HEK293T (cell line): ENCODE data around the gene CCSER1.

Source experiments
- CTCF ChIA-PET: fragments of 350-600 bp; formaldehyde crosslinking; extraction: SDS; loops from one replicate; lab custom pipeline; 2021; ENCODE audit warnings: antibody characterized with exemption, inconsistent platforms; lab: Yijun Ruan, JAX
- POLR2A ChIA-PET: fragments of 350-600 bp; formaldehyde crosslinking; extraction: SDS; loops from one replicate; lab custom pipeline; 2020; ENCODE audit warnings: antibody characterized with exemption, inconsistent platforms; lab: Yijun Ruan, JAX
- DNase-seq: peaks from one replicate; pipeline ENCODE4 v3.0.0; 2012; ENCODE audit warnings: mixed read lengths; ENCODE audit errors: extremely low spot score
- ARNT ChIP-seq: fragments of 450-650 bp; IDR thresholded peaks from 2 replicates; pipeline ENCODE4 v1.6.1; 2017; ENCODE audit warnings: mild to moderate bottlenecking
- BHLHE40 ChIP-seq: fragments of 450-650 bp; IDR thresholded peaks from 2 replicates; pipeline ENCODE4 v1.6.1; 2016; ENCODE audit warnings: mild to moderate bottlenecking, moderate library complexity, borderline replicate concordance
- CTBP1 ChIP-seq: fragments of 450-650 bp; IDR thresholded peaks from 2 replicates; pipeline ENCODE4 v1.6.1; 2016; ENCODE audit warnings: borderline replicate concordance
- ELF4 ChIP-seq: fragments of 450-650 bp; IDR thresholded peaks from 2 replicates; pipeline ENCODE4 v1.6.1; 2017; ENCODE audit warnings: antibody characterized with exemption
- FOXA1 ChIP-seq: fragments of 450-650 bp; IDR thresholded peaks from 2 replicates; pipeline ENCODE4 v1.6.1; 2016; ENCODE audit warnings: mild to moderate bottlenecking
- FOXK2 ChIP-seq: fragments of 450-650 bp; IDR thresholded peaks from 2 replicates; pipeline ENCODE4 v1.6.1; 2016; ENCODE audit warnings: mild to moderate bottlenecking
- FOXM1 ChIP-seq: fragments of 450-650 bp; IDR thresholded peaks from 2 replicates; pipeline ENCODE4 v1.6.1; 2017; ENCODE audit warnings: mild to moderate bottlenecking, borderline replicate concordance
- HDGF ChIP-seq: fragments of 450-650 bp; IDR thresholded peaks from 2 replicates; pipeline ENCODE4 v1.6.1; 2017; ENCODE audit warnings: antibody characterized with exemption, borderline replicate concordance
- L3MBTL2 ChIP-seq: fragments of 450-650 bp; conservative IDR thresholded peaks from 2 replicates; pipeline ENCODE4 v1.6.1; 2016; ENCODE audit warnings: mild to moderate bottlenecking
- LEF1 ChIP-seq: fragments of 450-650 bp; IDR thresholded peaks from 2 replicates; pipeline ENCODE4 v1.6.1; 2017; ENCODE audit warnings: mild to moderate bottlenecking, borderline replicate concordance
- NFRKB ChIP-seq: fragments of 450-650 bp; IDR thresholded peaks from 2 replicates; pipeline ENCODE4 v1.6.1; 2016; ENCODE audit warnings: mild to moderate bottlenecking, moderate library complexity
- SP1 ChIP-seq: fragments of 450-650 bp; IDR thresholded peaks from 2 replicates; pipeline ENCODE4 v1.6.1; 2017
- SUZ12 ChIP-seq: fragments of 450-650 bp; IDR thresholded peaks from 2 replicates; pipeline ENCODE4 v1.6.1; 2016; ENCODE audit warnings: mild to moderate bottlenecking
- TARDBP ChIP-seq: fragments of 450-650 bp; IDR thresholded peaks from 2 replicates; pipeline ENCODE4 v1.6.1; 2016
- ZNF384 ChIP-seq: fragments of 450-650 bp; IDR thresholded peaks from 2 replicates; pipeline ENCODE4 v1.6.1; 2016
- TF ChIP-seq, protein P1 (sequence below): fragments of 450-650 bp; IDR thresholded peaks from 2 replicates; pipeline ENCODE4 v1.6.1; 2016

CCSER1 gene

DNA sequence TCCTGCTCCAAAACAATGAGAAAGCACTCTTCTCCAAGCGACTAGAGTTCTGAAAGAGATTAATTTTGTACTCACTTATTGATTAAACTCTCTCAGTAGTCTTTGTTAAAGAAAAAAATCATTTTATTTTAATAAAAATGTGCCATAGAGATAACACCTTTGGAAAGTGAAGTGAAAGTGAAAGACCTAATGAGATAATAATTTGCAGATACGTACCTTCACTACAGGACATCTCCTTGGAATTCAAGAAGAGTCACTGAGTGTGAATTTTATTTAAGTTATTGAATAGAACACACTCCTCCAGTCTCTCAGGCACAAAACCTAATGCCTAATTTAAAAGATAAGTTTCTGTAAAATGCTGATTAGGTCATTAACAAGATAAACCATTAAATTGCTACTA, 1106.0 kb downstream of the CCSER1 start:
- POLR2A ChIA-PET: no interaction called here
- CTCF ChIA-PET: no interaction called here
- TF ChIP-seq HDGF (no peak), LEF1 (no peak), ZNF384 (no peak), ARNT (no peak), SP1 (no peak), FOXM1 (no peak), TARDBP (no peak), ELF4 (no peak), FOXA1 (no peak), BHLHE40 (no peak), NFRKB (no peak), SUZ12 (no peak), FOXK2 (no peak), L3MBTL2 (no peak), CTBP1 (no peak)
- TF ChIP-seq, protein P1, sequence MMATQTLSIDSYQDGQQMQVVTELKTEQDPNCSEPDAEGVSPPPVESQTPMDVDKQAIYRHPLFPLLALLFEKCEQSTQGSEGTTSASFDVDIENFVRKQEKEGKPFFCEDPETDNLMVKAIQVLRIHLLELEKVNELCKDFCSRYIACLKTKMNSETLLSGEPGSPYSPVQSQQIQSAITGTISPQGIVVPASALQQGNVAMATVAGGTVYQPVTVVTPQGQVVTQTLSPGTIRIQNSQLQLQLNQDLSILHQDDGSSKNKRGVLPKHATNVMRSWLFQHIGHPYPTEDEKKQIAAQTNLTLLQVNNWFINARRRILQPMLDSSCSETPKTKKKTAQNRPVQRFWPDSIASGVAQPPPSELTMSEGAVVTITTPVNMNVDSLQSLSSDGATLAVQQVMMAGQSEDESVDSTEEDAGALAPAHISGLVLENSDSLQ: no peak
- no peak for DNase-seq

DNA sequence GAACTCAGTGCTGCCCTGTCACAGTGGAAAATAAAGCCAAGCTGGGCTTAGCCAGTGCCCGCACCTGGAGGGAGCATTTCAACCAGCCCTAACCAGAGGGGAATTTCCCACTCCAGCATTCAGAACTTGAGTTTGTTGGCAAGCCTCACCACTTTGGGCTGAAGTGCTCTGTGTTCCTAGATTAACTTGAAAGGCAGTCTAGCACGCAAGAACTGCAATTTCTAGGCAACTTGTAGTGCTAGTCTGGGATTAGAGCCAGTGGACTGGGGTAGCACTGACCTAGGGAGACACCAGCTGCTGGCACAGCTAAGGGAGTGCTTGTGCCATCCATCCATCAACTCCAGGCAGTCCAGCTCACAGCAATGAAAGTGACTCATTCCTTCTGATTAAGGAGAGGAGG, 1115.9 kb downstream of the CCSER1 start:
- ChIA-PET CTCF (no interaction called here), POLR2A (no interaction called here)
- TF ChIP-seq FOXM1: no peak
- TF ChIP-seq FOXA1: no peak
- no peak for TF ChIP-seq L3MBTL2
- no peak for TF ChIP-seq SP1
- no peak for TF ChIP-seq ZNF384
- no peak for TF ChIP-seq BHLHE40
- TF ChIP-seq LEF1: no peak
- TF ChIP-seq SUZ12: no peak
- TF ChIP-seq TARDBP: no peak
- TF ChIP-seq, protein P1: no peak
- no peak for DNase-seq

DNA sequence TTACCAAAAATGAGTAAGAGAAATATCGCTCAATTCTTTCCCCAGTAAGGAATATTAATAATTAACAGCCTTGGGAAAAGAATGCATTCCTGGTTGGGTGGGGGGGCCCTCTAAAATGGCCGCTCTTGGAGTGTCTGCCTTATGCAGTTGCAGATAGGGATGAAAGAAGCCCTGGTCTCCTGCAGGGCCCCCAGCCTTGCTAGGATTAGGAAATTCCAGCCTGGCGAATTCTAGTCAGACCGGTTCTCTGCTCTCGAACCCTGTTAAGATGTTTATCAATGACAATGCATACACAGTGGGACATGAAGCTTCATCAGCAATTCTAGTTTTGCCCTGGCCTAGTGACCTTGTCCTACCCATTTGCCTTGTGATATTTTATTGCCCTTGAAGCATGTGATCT, 1128.8 kb downstream of the CCSER1 start:
- DNase-seq: no peak
- POLR2A ChIA-PET: no interaction called here
- TF ChIP-seq LEF1 (no peak), BHLHE40 (no peak), FOXK2 (no peak), SUZ12 (no peak), L3MBTL2 (no peak), FOXM1 (no peak), CTBP1 (no peak)
- CTCF ChIA-PET: no interaction called here

DNA sequence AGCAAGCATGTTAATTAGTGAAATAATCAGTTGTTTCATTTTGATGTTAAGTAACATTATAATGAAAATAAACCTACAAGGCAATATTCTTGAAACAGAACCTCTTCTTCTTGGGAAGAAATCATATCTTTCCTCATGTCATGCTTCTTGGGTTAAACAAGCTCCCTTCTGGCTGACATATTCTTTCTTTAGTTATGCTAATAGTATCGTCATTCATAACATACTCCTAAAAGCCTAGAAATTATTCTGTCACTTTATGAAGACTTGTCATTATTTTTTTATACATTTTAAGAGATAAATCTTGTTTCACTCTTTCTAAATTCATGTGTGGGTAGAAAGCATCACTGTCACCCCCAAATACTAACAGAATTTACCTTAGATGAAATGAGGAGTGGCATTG, 1129.6 kb downstream of the CCSER1 start:
- POLR2A ChIA-PET: no interaction called here
- DNase-seq: no peak
- CTCF ChIA-PET: no interaction called here
- no peak for TF ChIP-seq LEF1
- no peak for TF ChIP-seq ZNF384
- TF ChIP-seq HDGF: no peak
- no peak for TF ChIP-seq SUZ12
- TF ChIP-seq L3MBTL2: no peak

DNA sequence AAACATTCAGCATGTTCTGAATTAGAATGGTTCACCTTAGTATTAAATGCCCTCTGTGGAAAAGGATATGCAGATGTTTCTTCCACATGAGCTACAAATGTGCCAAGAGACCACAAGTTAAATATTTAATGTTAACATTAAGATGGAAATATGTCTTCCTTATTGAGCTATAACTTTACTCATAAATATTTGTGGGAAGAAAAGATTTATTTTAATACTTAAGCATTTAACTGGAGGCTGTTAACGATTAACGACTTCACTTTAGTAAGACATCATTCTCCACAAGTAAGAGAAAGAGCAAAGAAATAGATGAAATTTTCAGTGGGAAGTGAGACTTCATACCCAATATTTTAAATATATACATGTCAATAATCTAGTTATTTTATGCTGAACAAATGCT, 1130.5 kb downstream of the CCSER1 start:
- TF ChIP-seq, protein P1: no peak
- TF ChIP-seq TARDBP (no peak), SP1 (no peak), NFRKB (no peak), ZNF384 (no peak), BHLHE40 (no peak), FOXA1 (no peak), SUZ12 (no peak), ELF4 (no peak), HDGF (no peak), L3MBTL2 (no peak), FOXK2 (no peak), FOXM1 (no peak)
- POLR2A ChIA-PET: no interaction called here
- DNase-seq: no peak
- CTCF ChIA-PET: no interaction called here

DNA sequence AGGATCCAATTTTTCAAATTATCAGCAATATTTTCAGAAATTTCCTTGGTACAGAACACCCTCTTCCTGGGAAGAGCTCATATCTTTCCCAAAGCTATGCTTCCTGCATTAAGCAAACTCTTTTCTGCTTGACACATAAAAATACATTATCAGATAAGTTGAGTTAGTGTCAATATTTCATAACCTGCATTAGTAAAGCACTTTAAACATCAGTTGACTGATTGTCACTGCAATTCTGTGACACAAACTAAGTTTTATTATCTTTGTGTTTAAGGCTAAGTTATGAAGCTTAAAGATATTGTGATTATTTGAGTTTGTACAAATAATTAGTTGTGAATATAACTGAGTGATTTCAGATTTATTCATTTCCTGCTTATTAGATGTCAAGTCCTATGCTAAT, 1131.1 kb downstream of the CCSER1 start:
- ChIA-PET CTCF (no interaction called here), POLR2A (no interaction called here)
- TF ChIP-seq ELF4: no peak
- TF ChIP-seq TARDBP: no peak
- TF ChIP-seq ARNT: no peak
- TF ChIP-seq, protein P1: no peak
- DNase-seq: no peak
